Neutrophil (primary cell): ENCODE measurements around the gene PLEKHH1.

Experiments used
- H3K27ac ChIP-seq: fragments of 200-600 bp; sonication (generic); 2 replicates; pipeline ENCODE4 v1.5.1; 2016; ENCODE audit warnings: mild to moderate bottlenecking, moderate library complexity
- H3K27me3 ChIP-seq: fragments of 200-600 bp; sonication (generic); 2 replicates; pipeline ENCODE4 v1.6.0; 2016; ENCODE audit warnings: mild to moderate bottlenecking
- H3K36me3 ChIP-seq: fragments of 200-600 bp; sonication (generic); 2 replicates; pipeline ENCODE4 v1.5.1; 2017
- H3K4me1 ChIP-seq, 2 experiments: fragments of 200-600 bp in 1 of 2; sonication (generic) in 1 of 2; 1 replicate in 1 of 2; 2 replicates in 1 of 2; pipeline versions ENCODE4 v1.5.1 to v1.6.1; 2013 to 2016; ENCODE audit warnings: low read depth in 1 of 2, low read length in 1 of 2, mild to moderate bottlenecking in 1 of 2, moderate library complexity in 1 of 2; ENCODE audit not compliant: control insufficient read depth in 1 of 2, insufficient read depth in 1 of 2
- H3K4me3 ChIP-seq, 2 experiments: fragments of 200-600 bp in 1 of 2; sonication (generic) in 1 of 2; 1 replicate in 1 of 2; 2 replicates in 1 of 2; pipeline ENCODE4 v1.5.1; 2013 to 2016; ENCODE audit warnings: low read depth in 1 of 2, low read length in 1 of 2, mild to moderate bottlenecking in 1 of 2, moderate library complexity in 1 of 2
- H3K9me3 ChIP-seq: fragments of 200-600 bp; sonication (generic); 2 replicates; pipeline ENCODE4 v1.5.1; 2016
- CTCF ChIP-seq: fragments of 200-600 bp; sonication (generic); IDR thresholded peaks from 2 replicates; pipeline ENCODE4 v1.5.1; 2016; ENCODE audit warnings: antibody characterized with exemption

Gene PLEKHH1

GRCh38 chr14:67638642-67639041 lies 105.6 kb downstream of the PLEKHH1 start:
- Histone ChIP-seq H3K4me1 (no peaks in the 10 kb centered on the region), H3K4me3 (no peak overlapping the region), H3K36me3 (no peaks in the 10 kb centered on the region), H3K9me3 (no peaks in the 10 kb centered on the region), H3K27ac (no peak overlapping the region), H3K27me3 (no peaks in the 10 kb centered on the region)
- no peak for TF ChIP-seq CTCF
